ENCODE results near the gene WDR73. TPM values are rescaled to one million over a fixed set of nuclear protein-coding genes. Genes with fewer than 3 reads are reported as not detected.

Gene WDR73
- polyA plus RNA-seq, 3 donors = 36.4 to 60.0 (median 56.1) TPM

- DNase-seq = no peak
Measured at GRCh38 chr15:84591815-84592214, 62.3 kb downstream of the WDR73 start.

DNA sequence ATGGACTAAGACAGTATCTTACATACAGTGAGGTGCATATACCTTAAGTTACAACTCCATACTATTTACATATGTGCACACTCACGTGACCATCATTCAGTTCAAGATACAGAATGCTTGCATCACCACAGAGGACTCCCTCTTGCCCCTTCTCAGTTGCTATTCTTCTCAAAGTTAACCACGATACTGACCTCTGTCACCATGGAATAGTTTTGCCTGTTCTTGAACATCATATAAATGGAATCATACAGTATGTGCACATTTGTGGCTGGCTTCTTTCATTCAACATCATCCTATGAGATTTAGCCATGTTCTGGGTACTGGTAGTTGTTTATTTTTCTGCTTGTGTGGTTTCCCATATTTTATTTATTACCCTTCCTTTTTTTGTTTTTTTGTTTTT is 63.7 kb downstream of the WDR73 start:
- DNase-seq = no peak

Other genes with a start within 250 kb of the WDR73 start
- 10 to 100 TPM; 27.2 to 33.0 (median 29.0) TPM for gene ZSCAN2, start 53.3 kb downstream of the WDR73 start, polyA plus RNA-seq (ENCODE audit: insufficient read length in 3 of 3)
- gene NMB, start 3.9 kb upstream of the WDR73 start, polyA plus RNA-seq (ENCODE audit: insufficient read length in 3 of 3) = 1 to 10 TPM; 4.6 to 7.5 (median 7.1) TPM
- 100 to 1,000 TPM; 227 to 264 (median 254) TPM for gene SEC11A, start 61.9 kb upstream of the WDR73 start, polyA plus RNA-seq (ENCODE audit: insufficient read length in 3 of 3)
- 10 to 100 TPM; 32.4 to 39.5 (median 33.9) TPM for gene ZNF592, start 94.3 kb upstream of the WDR73 start, polyA plus RNA-seq (ENCODE audit: insufficient read length in 3 of 3)
- 10 to 100 TPM; 14.8 to 27.2 (median 23.8) TPM for gene ALPK3, start 163.1 kb upstream of the WDR73 start, polyA plus RNA-seq (ENCODE audit: insufficient read length in 3 of 3)
- 10 to 100 TPM in 1 of 3 donors, 1 to 10 TPM in 2; 6.4 to 10.7 (median 7.7) TPM for gene SLC28A1, start 230.4 kb upstream of the WDR73 start, polyA plus RNA-seq (ENCODE audit: insufficient read length in 3 of 3)